KMS-11 (cell line): ENCODE results near the gene METTL24.

ENCODE experiments used
- H2AFZ ChIP-seq: fragments of 200-600 bp; sonication (generic); 2 replicates; pipeline ENCODE4 v1.6.1; 2016; ENCODE audit warnings: antibody characterized with exemption, mixed run types, low read depth
- H3K27ac ChIP-seq: fragments of 200-600 bp; sonication (generic); 2 replicates; pipeline ENCODE4 v1.6.1; 2016; ENCODE audit warnings: mild to moderate bottlenecking, mixed run types
- H3K27me3 ChIP-seq: fragments of 200-600 bp; sonication (generic); 2 replicates; pipeline ENCODE4 v1.6.1; 2017; ENCODE audit warnings: mild to moderate bottlenecking, low read depth, mixed run types, moderate library complexity; ENCODE audit not compliant: insufficient read depth
- H3K36me3 ChIP-seq: fragments of 200-600 bp; sonication (generic); 2 replicates; pipeline ENCODE4 v1.6.1; 2017; ENCODE audit warnings: mild to moderate bottlenecking, mixed run types; ENCODE audit not compliant: insufficient read depth
- H3K4me1 ChIP-seq: fragments of 200-600 bp; sonication (generic); 2 replicates; pipeline ENCODE4 v1.6.1; 2016; ENCODE audit warnings: mild to moderate bottlenecking, low read depth, mixed run types; ENCODE audit not compliant: poor library complexity, severe bottlenecking
- H3K4me2 ChIP-seq: fragments of 200-600 bp; sonication (generic); 2 replicates; pipeline ENCODE4 v1.7.0; 2016; ENCODE audit warnings: mild to moderate bottlenecking, mixed run types
- H3K4me3 ChIP-seq: fragments of 200-600 bp; sonication (generic); IDR thresholded peaks from 2 replicates; pipeline ENCODE4 v1.6.1; 2017; ENCODE audit warnings: low read depth, low read length, mixed read lengths; ENCODE audit not compliant: insufficient read depth
- H3K79me2 ChIP-seq: fragments of 200-600 bp; sonication (generic); 2 replicates; pipeline ENCODE4 v1.6.1; 2016; ENCODE audit warnings: low read depth, mixed run types; ENCODE audit not compliant: insufficient read depth
- H3K9ac ChIP-seq: fragments of 200-600 bp; sonication (generic); 2 replicates; pipeline ENCODE4 v1.6.1; 2016; ENCODE audit warnings: mild to moderate bottlenecking, mixed run types
- H4K20me1 ChIP-seq: fragments of 200-600 bp; sonication (generic); 2 replicates; pipeline ENCODE4 v1.6.1; 2016; ENCODE audit warnings: mild to moderate bottlenecking, mixed run types; ENCODE audit not compliant: insufficient read depth
- CTCF ChIP-seq: fragments of 200-600 bp; sonication (generic); conservative IDR thresholded peaks from 2 replicates; pipeline ENCODE4 v1.6.1; 2017; ENCODE audit warnings: low read depth, mild to moderate bottlenecking, antibody characterized with exemption, low read length, moderate library complexity, mixed read lengths

The METTL24 gene

GRCh38 chr6:110399219-110400071 is 41.3 kb upstream of the METTL24 start:
- Histone ChIP-seq H3K4me3 (no peak overlapping the region), H3K4me1 (peaks cover 18% of the 10 kb centered on the region), H3K79me2 (no peaks in the 10 kb centered on the region), H3K4me2 (no peak overlapping the region), H3K9ac (no peak overlapping the region), H3K36me3 (no peaks in the 10 kb centered on the region), H4K20me1 (no peaks in the 10 kb centered on the region), H3K27me3 (no peaks in the 10 kb centered on the region), H2AFZ (no peak overlapping the region), H3K27ac (no peak overlapping the region)
- no peak for TF ChIP-seq CTCF

- H3K27me3 ChIP-seq, result no peaks in the 10 kb centered on the region
- H3K79me2 ChIP-seq, result no peaks in the 10 kb centered on the region
- H4K20me1 ChIP-seq, result no peaks in the 10 kb centered on the region
- no peak overlapping the region for H3K4me2 ChIP-seq
- no peak for TF ChIP-seq CTCF
- H3K9ac ChIP-seq, result no peak overlapping the region
- peaks cover 18% of the 10 kb centered on the region for H3K4me1 ChIP-seq
- H3K36me3 ChIP-seq, result no peaks in the 10 kb centered on the region
- H2AFZ ChIP-seq, result no peak overlapping the region
- H3K4me3 ChIP-seq, result no peak overlapping the region
- no peak overlapping the region for H3K27ac ChIP-seq
Measured at GRCh38 chr6:110398778-110399177, 40.6 kb upstream of the METTL24 start.

GRCh38 chr6:110395221-110395620 is 37.1 kb upstream of the METTL24 start:
- Histone ChIP-seq H3K36me3 (no peaks in the 10 kb centered on the region), H4K20me1 (no peaks in the 10 kb centered on the region), H3K79me2 (no peaks in the 10 kb centered on the region), H3K9ac (no peak overlapping the region), H3K4me1 (peaks cover 6% of the 10 kb centered on the region), H2AFZ (no peak overlapping the region), H3K4me3 (no peak overlapping the region), H3K27ac (no peak overlapping the region), H3K27me3 (no peaks in the 10 kb centered on the region), H3K4me2 (no peak overlapping the region)
- TF ChIP-seq CTCF, result no peak

- Histone ChIP-seq H3K4me3 (no peak overlapping the region), H2AFZ (no peak overlapping the region), H3K27ac (no peak overlapping the region), H3K79me2 (no peaks in the 10 kb centered on the region), H3K4me1 (peaks cover 13% of the 10 kb centered on the region), H3K27me3 (no peaks in the 10 kb centered on the region), H3K4me2 (no peak overlapping the region), H4K20me1 (no peaks in the 10 kb centered on the region), H3K9ac (no peak overlapping the region), H3K36me3 (no peaks in the 10 kb centered on the region)
- no peak for TF ChIP-seq CTCF
Measured at GRCh38 chr6:110394409-110394808, 36.3 kb upstream of the METTL24 start.
